Measurements from ENCODE around the gene ANKS1B. TPM values are rescaled to one million over a fixed set of nuclear protein-coding genes. Genes with fewer than 3 reads are reported as not detected.

ANKS1B gene
- total and polyA plus RNA-seq, 2 of the 4 experiments (the other 2 are of a cell fraction): 0.17 to 0.18 TPM

DNA sequence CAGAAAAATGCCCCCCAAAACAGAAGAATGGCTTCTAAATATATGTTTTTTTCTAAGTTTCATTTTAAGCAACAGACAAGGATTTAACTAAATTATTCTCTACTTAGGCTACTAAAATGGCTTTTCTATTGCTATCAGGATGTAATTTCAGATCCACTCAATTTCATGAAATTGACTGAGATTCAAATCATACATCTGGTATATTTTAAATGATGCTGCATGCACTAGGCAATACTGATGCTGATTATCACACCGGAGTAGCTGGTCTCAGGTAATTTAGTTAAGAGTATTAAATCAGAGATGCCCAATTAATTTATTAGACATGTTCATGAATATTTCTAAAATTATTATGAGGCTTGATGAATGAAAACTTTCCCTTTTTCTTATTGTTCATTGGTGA lies 1188.0 kb downstream of the ANKS1B start:
- no peak overlapping the region for H3K4me2 ChIP-seq (ENCODE audit: low read depth, low read length)
- ChIA-PET CTCF (no interaction called here), POLR2A (ENCODE audit: unreplicated experiment) (no interaction called here)
- no peak overlapping the region for H2BK20ac ChIP-seq (ENCODE audit: low read depth, low read length)
- H3K9ac ChIP-seq (ENCODE audit: low read depth, low read length): no peak overlapping the region
- H3K23ac ChIP-seq (ENCODE audit: low read depth, low read length): no peak overlapping the region
- WGBS, 2 experiments (ENCODE audit: extremely low coverage in 2 of 2, insufficient read length in 1 of 2): no CpG with 5 or more reads among the region's 1 CpG
- H3K36me3 ChIP-seq (ENCODE audit: control insufficient read depth, insufficient read depth, low read length): no peaks in the 10 kb centered on the region
- no peak overlapping the region for H3K56ac ChIP-seq (ENCODE audit: extremely low read depth, insufficient read depth, low read length)
- no peak for ATAC-seq (ENCODE audit: low read depth)
- no peak overlapping the region for H2BK120ac ChIP-seq (ENCODE audit: low read depth, low read length)
- H3K4me1 ChIP-seq (ENCODE audit: control insufficient read depth, insufficient read depth, low read length): no peaks in the 10 kb centered on the region
- H2AK9ac ChIP-seq (replicated peaks; ENCODE audit: low read depth, low read length, poor library complexity): no peak overlapping the region
- no peak overlapping the region for H3K27ac ChIP-seq (ENCODE audit: insufficient read depth, low read length)
- no peak overlapping the region for H4K91ac ChIP-seq (ENCODE audit: insufficient read depth, low read depth, low read length)
- H3K79me1 ChIP-seq (ENCODE audit: low read depth in 1 of 2, low read length in 2 of 2): no peaks in the 10 kb centered on the region
- TF ChIP-seq, protein P1, sequence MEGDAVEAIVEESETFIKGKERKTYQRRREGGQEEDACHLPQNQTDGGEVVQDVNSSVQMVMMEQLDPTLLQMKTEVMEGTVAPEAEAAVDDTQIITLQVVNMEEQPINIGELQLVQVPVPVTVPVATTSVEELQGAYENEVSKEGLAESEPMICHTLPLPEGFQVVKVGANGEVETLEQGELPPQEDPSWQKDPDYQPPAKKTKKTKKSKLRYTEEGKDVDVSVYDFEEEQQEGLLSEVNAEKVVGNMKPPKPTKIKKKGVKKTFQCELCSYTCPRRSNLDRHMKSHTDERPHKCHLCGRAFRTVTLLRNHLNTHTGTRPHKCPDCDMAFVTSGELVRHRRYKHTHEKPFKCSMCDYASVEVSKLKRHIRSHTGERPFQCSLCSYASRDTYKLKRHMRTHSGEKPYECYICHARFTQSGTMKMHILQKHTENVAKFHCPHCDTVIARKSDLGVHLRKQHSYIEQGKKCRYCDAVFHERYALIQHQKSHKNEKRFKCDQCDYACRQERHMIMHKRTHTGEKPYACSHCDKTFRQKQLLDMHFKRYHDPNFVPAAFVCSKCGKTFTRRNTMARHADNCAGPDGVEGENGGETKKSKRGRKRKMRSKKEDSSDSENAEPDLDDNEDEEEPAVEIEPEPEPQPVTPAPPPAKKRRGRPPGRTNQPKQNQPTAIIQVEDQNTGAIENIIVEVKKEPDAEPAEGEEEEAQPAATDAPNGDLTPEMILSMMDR (conservative IDR thresholded peaks at IDR 0.05; ENCODE audit: low read depth, low read length): no peak
- TF ChIP-seq MAFK (IDR thresholded peaks at IDR 0.05; ENCODE audit: low read depth, low read length): no peak
- no peak for TF ChIP-seq POLR2A (IDR thresholded peaks at IDR 0.05; ENCODE audit: low read depth, low read length)
- TF ChIP-seq MXI1 (IDR thresholded peaks at IDR 0.05; ENCODE audit: borderline replicate concordance, low read depth, low read length): no peak
- TF ChIP-seq, protein P2, sequence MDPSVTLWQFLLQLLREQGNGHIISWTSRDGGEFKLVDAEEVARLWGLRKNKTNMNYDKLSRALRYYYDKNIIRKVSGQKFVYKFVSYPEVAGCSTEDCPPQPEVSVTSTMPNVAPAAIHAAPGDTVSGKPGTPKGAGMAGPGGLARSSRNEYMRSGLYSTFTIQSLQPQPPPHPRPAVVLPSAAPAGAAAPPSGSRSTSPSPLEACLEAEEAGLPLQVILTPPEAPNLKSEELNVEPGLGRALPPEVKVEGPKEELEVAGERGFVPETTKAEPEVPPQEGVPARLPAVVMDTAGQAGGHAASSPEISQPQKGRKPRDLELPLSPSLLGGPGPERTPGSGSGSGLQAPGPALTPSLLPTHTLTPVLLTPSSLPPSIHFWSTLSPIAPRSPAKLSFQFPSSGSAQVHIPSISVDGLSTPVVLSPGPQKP (IDR thresholded peaks at IDR 0.05; ENCODE audit: borderline replicate concordance, low read depth, low read length): no peak
- no peak for TF ChIP-seq RAD21 (IDR thresholded peaks at IDR 0.05; ENCODE audit: low read length)
- TF ChIP-seq CEBPB (IDR thresholded peaks at IDR 0.05; ENCODE audit: low read depth, low read length): no peak
- no peak for TF ChIP-seq BHLHE40 (IDR thresholded peaks at IDR 0.05; ENCODE audit: low read depth, low read length)
- TF ChIP-seq SMC3 (IDR thresholded peaks at IDR 0.05; ENCODE audit: low read depth, low read length): no peak
- TF ChIP-seq CHD1 (IDR thresholded peaks at IDR 0.05; ENCODE audit: low read depth, low read length): no peak
- no peak for TF ChIP-seq FOS (IDR thresholded peaks at IDR 0.05; ENCODE audit: low read depth, low read length)
- TF ChIP-seq RCOR1 (IDR thresholded peaks at IDR 0.05; ENCODE audit: insufficient replicate concordance, low read length): no peak
- TF ChIP-seq RFX5 (IDR thresholded peaks at IDR 0.05; ENCODE audit: low read depth, low read length): no peak
- TF ChIP-seq MAZ (IDR thresholded peaks at IDR 0.05; ENCODE audit: borderline replicate concordance, low read depth, low read length): no peak
- no peak overlapping the region for H4K5ac ChIP-seq (ENCODE audit: low read depth, low read length)
- peaks cover 2% of the 10 kb centered on the region; the same call in 1 of the 2 replicates for H3K27me3 ChIP-seq (ENCODE audit: control insufficient read depth, insufficient read depth, low read length)
- intact Hi-C loops (cut with micrococcal nuclease) (no loop called here), dilution Hi-C loops (cut with HindIII; ENCODE audit: low sequenced_read_pairs, unreplicated experiment) (no loop called here), in situ Hi-C loops (cut with MboI; ENCODE audit: low sequenced_read_pairs) (no loop called here)
- H4K20me1 ChIP-seq (ENCODE audit: insufficient read depth, low read length): no peaks in the 10 kb centered on the region
- no peak overlapping the region for H2AK5ac ChIP-seq (ENCODE audit: low read depth, low read length)
- no TSS peak for BruUV-seq (replicated peaks)
- no peak overlapping the region for H3K4ac ChIP-seq (ENCODE audit: low read depth, low read length)
- no peak overlapping the region for H2BK5ac ChIP-seq (ENCODE audit: low read depth, low read length, poor library complexity, severe bottlenecking)
- no peak overlapping the region for H4K8ac ChIP-seq (ENCODE audit: low read depth in 2 of 2, low read length in 2 of 2)
- H3K14ac ChIP-seq (replicated peaks; ENCODE audit: low read depth, low read length): no peak overlapping the region
- H2BK15ac ChIP-seq (ENCODE audit: low read depth, low read length): no peak overlapping the region
- H3K9me3 ChIP-seq (ENCODE audit: control insufficient read depth, insufficient read depth, low read length): no peaks in the 10 kb centered on the region
- no peak overlapping the region for H3K18ac ChIP-seq (ENCODE audit: low read depth, low read length)
- H3K9me1 ChIP-seq (ENCODE audit: insufficient read depth, low read length): no peaks in the 10 kb centered on the region
- H3K4me3 ChIP-seq (ENCODE audit: insufficient read depth, low read depth, low read length): no peak overlapping the region
- no peak overlapping the region for H2AFZ ChIP-seq (replicated peaks; ENCODE audit: low read length, poor library complexity)
- DNase-seq: no peak

All from IMR-90 (cell line).